HCT116 (cell line): ENCODE data around the gene TBPL1. TPM values are rescaled to one million over a fixed set of nuclear protein-coding genes. Genes with fewer than 3 reads are reported as not detected.

Experiments
- ATAC-seq: fragments of 200-7000 bp; cut with Tn5 transposase; 2 replicates; pipeline ENCODE4 v1.9.1; 2020; ENCODE audit warnings: mild to moderate bottlenecking, moderate library complexity
- BruUV-seq: library from RNA; stranded (reverse); fragments of 400-500 nt; replicated peaks from 2 replicates; lab custom pipeline; 2021; lab: Mats Ljungman, UMichigan
- CTCF ChIA-PET: fragments of 300-600 bp; sonication (Branson Sonifier 250); formaldehyde crosslinking; loops from one replicate; lab custom pipeline; 2021; ENCODE audit warnings: antibody characterized with exemption; lab: Charles Lee
- POLR2A ChIA-PET: fragments of 300-600, 350-600 bp; sonication (Branson Sonifier 250); formaldehyde crosslinking; loops from one replicate; lab custom pipeline; 2021; ENCODE audit warnings: antibody characterized with exemption; lab: Charles Lee
- RAD21 ChIA-PET, 2 experiments: fragments of 300-600 bp; sonication (Branson Sonifier 250); formaldehyde crosslinking; loops; one replicate each; lab custom pipeline; 2023; ENCODE audit warnings: low total read pairs in 2 of 2; ENCODE audit not compliant: uncharacterized antibody in 2 of 2, unreplicated experiment in 2 of 2, low non-redundant PET in 1 of 2; lab: Charles Lee
- DNase-seq: peaks from one replicate; pipeline ENCODE4 v3.0.0-alpha.2; 2010; ENCODE audit warnings: low read depth, low spot score
- H2AFZ ChIP-seq: fragments of 200-600 bp; shearing (Covaris generic), sonication (generic); 2 replicates; pipeline ENCODE4 v1.6.1; 2017; ENCODE audit warnings: low read depth, mixed run types, mixed read lengths, antibody characterized with exemption, low read length; ENCODE audit not compliant: poor library complexity, severe bottlenecking
- H3K27ac ChIP-seq: 2 replicates; pipeline ENCODE4 v1.5.1; 2012; ENCODE audit warnings: low read depth, low read length
- H3K27me3 ChIP-seq: fragments of 200-600 bp; sonication (generic); 2 replicates; pipeline ENCODE4 v1.6.1; 2016; ENCODE audit warnings: mixed run types, low read length, mixed read lengths; ENCODE audit not compliant: insufficient read depth
- H3K36me3 ChIP-seq, 2 experiments: fragments of 200-500 bp in 1 of 2; fragments of 200-600 bp in 1 of 2; sonication (Bioruptor generic) in 1 of 2; sonication (generic) in 1 of 2; 2 replicates each; pipeline versions ENCODE4 v1.5.1 to v1.6.1; 2014 to 2016; ENCODE audit warnings: low read length in 2 of 2, inconsistent platforms in 1 of 2, mixed read lengths in 1 of 2, mixed run types in 1 of 2; ENCODE audit not compliant: insufficient read depth in 2 of 2, control insufficient read depth in 1 of 2
- H3K4me1 ChIP-seq, 2 experiments: fragments of 200-600 bp in 1 of 2; sonication (generic) in 1 of 2; 2 replicates each; pipeline versions ENCODE4 v1.5.1 to v1.6.1; 2012 to 2017; ENCODE audit warnings: low read length in 2 of 2, inconsistent platforms in 1 of 2, mild to moderate bottlenecking in 1 of 2, mixed read lengths in 1 of 2, mixed run types in 1 of 2, moderate library complexity in 1 of 2; ENCODE audit not compliant: insufficient read depth in 2 of 2, control insufficient read depth in 1 of 2
- H3K4me2 ChIP-seq: fragments of 200-600 bp; sonication (generic); 2 replicates; pipeline ENCODE4 v1.6.1; 2017; ENCODE audit warnings: mixed run types, low read length, mixed read lengths
- H3K4me3 ChIP-seq, 2 experiments: fragments of 200-600 bp in 1 of 2; sonication (generic) in 1 of 2; replicated peaks in 1 of 2; 2 replicates each; pipeline ENCODE4 v1.5.1; 2011 to 2016; ENCODE audit warnings: low read length in 2 of 2, control low read depth in 1 of 2, low read depth in 1 of 2, mild to moderate bottlenecking in 1 of 2, mixed read lengths in 1 of 2, mixed run types in 1 of 2
- H3K79me2 ChIP-seq: fragments of 200-600 bp; sonication (generic); 2 replicates; pipeline ENCODE4 v1.6.1; 2017; ENCODE audit warnings: mild to moderate bottlenecking, mixed run types, low read length, moderate library complexity, mixed read lengths; ENCODE audit not compliant: insufficient read depth
- H3K9ac ChIP-seq: fragments of 200-600 bp; sonication (generic); 2 replicates; pipeline ENCODE4 v1.6.1; 2016; ENCODE audit warnings: low read length, mixed read lengths
- H3K9me2 ChIP-seq: fragments of 200-600 bp; sonication (generic), shearing (Covaris generic); 2 replicates; pipeline ENCODE4 v1.6.1; 2017; ENCODE audit warnings: mixed run types, mild to moderate bottlenecking, moderate library complexity; ENCODE audit not compliant: insufficient read depth
- H3K9me3 ChIP-seq, 2 experiments: fragments of 200-500 bp in 1 of 2; fragments of 200-600 bp in 1 of 2; sonication (Bioruptor generic) in 1 of 2; sonication (generic) in 1 of 2; 2 replicates each; pipeline ENCODE4 v1.6.1; 2014 to 2017; ENCODE audit warnings: low read length in 2 of 2, mixed read lengths in 2 of 2, inconsistent platforms in 1 of 2, low read depth in 1 of 2, mild to moderate bottlenecking in 1 of 2, mixed run types in 1 of 2, moderate library complexity in 1 of 2; ENCODE audit not compliant: control insufficient read depth in 1 of 2, insufficient read depth in 1 of 2
- H4K20me1 ChIP-seq: fragments of 200-600 bp; sonication (generic), shearing (Covaris generic); 2 replicates; pipeline ENCODE4 v1.6.1; 2017; ENCODE audit warnings: mixed run types, mild to moderate bottlenecking, moderate library complexity; ENCODE audit not compliant: insufficient read depth
- ATF3 ChIP-seq: IDR thresholded peaks from 2 replicates; pipeline ENCODE4 v1.6.1; 2012
- CBX3 ChIP-seq: IDR thresholded peaks from 2 replicates; pipeline ENCODE4 v1.6.1; 2012; ENCODE audit warnings: low read depth
- CTCF ChIP-seq, 3 experiments: fragments of 200-600 bp in 1 of 3; sonication (generic) in 1 of 3; IDR thresholded peaks in 2 of 3; conservative IDR thresholded peaks in 1 of 3; 2 replicates each; pipeline ENCODE4 v1.5.1; 2012 to 2017; ENCODE audit warnings: low read depth in 2 of 3, low read length in 2 of 3, antibody characterized with exemption in 1 of 3, borderline replicate concordance in 1 of 3, control low read depth in 1 of 3, mild to moderate bottlenecking in 1 of 3, mixed read lengths in 1 of 3, mixed run types in 1 of 3, moderate library complexity in 1 of 3; ENCODE audit not compliant: insufficient read depth in 1 of 3
- ELF1 ChIP-seq: IDR thresholded peaks from 2 replicates; pipeline ENCODE4 v1.6.1; 2012; ENCODE audit warnings: low read depth, borderline replicate concordance
- EZH2 ChIP-seq: fragments of 200-600 bp; sonication (generic); IDR thresholded peaks from 2 replicates; pipeline ENCODE4 v1.6.1; 2017; ENCODE audit warnings: antibody characterized with exemption, mixed run types
- FOSL1 ChIP-seq: IDR thresholded peaks from 2 replicates; pipeline ENCODE4 v1.6.1; 2012; ENCODE audit warnings: low read depth
- JUND ChIP-seq: IDR thresholded peaks from 2 replicates; pipeline ENCODE4 v1.6.1; 2012
- POLR2A ChIP-seq: IDR thresholded peaks from 2 replicates; pipeline ENCODE4 v1.7.0; 2011; ENCODE audit warnings: borderline replicate concordance; ENCODE audit not compliant: insufficient read depth, insufficient read length; ENCODE audit errors: extremely low read depth
- REST ChIP-seq: IDR thresholded peaks from 2 replicates; pipeline ENCODE4 v1.6.1; 2012; ENCODE audit warnings: low read depth
- SIN3A ChIP-seq: IDR thresholded peaks from 2 replicates; pipeline ENCODE4 v1.6.1; 2012; ENCODE audit warnings: low read depth
- SRF ChIP-seq: IDR thresholded peaks from 2 replicates; pipeline ENCODE4 v1.6.1; 2012; ENCODE audit warnings: low read depth
- TCF7L2 ChIP-seq: IDR thresholded peaks from 2 replicates; pipeline ENCODE4 v1.7.0; 2011; ENCODE audit warnings: borderline replicate concordance, inconsistent platforms; ENCODE audit not compliant: insufficient read depth, insufficient read length; ENCODE audit errors: extremely low read depth
- YY1 ChIP-seq: IDR thresholded peaks from 2 replicates; pipeline ENCODE4 v1.6.1; 2011; ENCODE audit warnings: low read length, low read depth, moderate library complexity, mild to moderate bottlenecking; ENCODE audit not compliant: insufficient replicate concordance; ENCODE audit errors: extremely low read depth
- ZNF274 ChIP-seq: fragments of 200-500 bp; sonication (Bioruptor generic); IDR thresholded peaks from 2 replicates; pipeline ENCODE4 v1.6.1; 2014; ENCODE audit warnings: mild to moderate bottlenecking, low read depth, low read length, inconsistent platforms
- intact Hi-C: fragments of 100-400 bp; cut with micrococcal nuclease; formaldehyde crosslinking; loops from 2 replicates; pipeline ENCODE4 v1.10.0; 2022
- total RNA-seq: library from RNA; stranded (reverse); gene quantifications from one replicate; pipeline ENCODE4 v1.2.1, GENCODE V29; 2021; ENCODE audit not compliant: unreplicated experiment

TBPL1 gene
- total RNA-seq, 1 experiment from 2014 or later, result 34.9 TPM

GRCh38 chr6:133957780-133958242, 4.8 kb downstream of the TBPL1 start:
- no peaks in the 10 kb centered on the region for H3K27me3 ChIP-seq
- intact Hi-C loops, result no loop called here
- no peak for DNase-seq
- TF ChIP-seq TCF7L2 (no peak), REST (no peak), ATF3 (no peak), ELF1 (no peak), POLR2A (no peak), CBX3 (no peak), JUND (no peak), SRF (no peak), SIN3A (no peak), ZNF274 (no peak), EZH2 (no peak), YY1 (no peak), CTCF (IDR thresholded peaks at IDR 0.05 in 2 of 3, conservative IDR thresholded peaks at IDR 0.05 in 1 of 3; ENCODE audit: borderline replicate concordance in 1 of 3, insufficient read depth in 1 of 3, low read depth in 2 of 3, low read length in 2 of 3) (no peak), FOSL1 (no peak)
- no peak overlapping the region for H3K4me2 ChIP-seq
- RAD21 ChIA-PET, result no interaction called here
- POLR2A ChIA-PET, result no interaction called here
- peaks cover 0 to 7% of the 10 kb centered on the region in 2 experiments; a peak in 3 of 4 replicates for H3K4me1 ChIP-seq
- no peak for ATAC-seq
- no peaks in the 10 kb centered on the region for H3K9me3 ChIP-seq
- H2AFZ ChIP-seq, result no peak overlapping the region
- no peaks in the 10 kb centered on the region for H3K36me3 ChIP-seq
- H3K9me2 ChIP-seq, result no peaks in the 10 kb centered on the region
- peaks cover 95% of the 10 kb centered on the region for H3K79me2 ChIP-seq
- CTCF ChIA-PET, result interaction anchor here (1.2 to 2.0 kb wide), 2 partner anchors 9 to 139 kb away, joined by 4 to 10 read pairs; no protein-coding TSS in a partner anchor
- no peak overlapping the region for H3K4me3 ChIP-seq
- peaks cover 3% of the 10 kb centered on the region; the same call in 1 of the 2 replicates for H4K20me1 ChIP-seq
- H3K9ac ChIP-seq, result no peak overlapping the region
- BruUV-seq, result no TSS peak
- H3K27ac ChIP-seq, result no peak overlapping the region
